HepG2 (cell line): ENCODE results near the gene GDPGP1. TPM values are rescaled to one million over a fixed set of nuclear protein-coding genes. Genes with fewer than 3 reads are reported as not detected.

Experiments
- CHD2 ChIP-seq: IDR thresholded peaks from 2 replicates; pipeline ENCODE4 v1.6.1; 2011; ENCODE audit warnings: low read depth, low read length, improper control_type of control experiment
- HOXD1 ChIP-seq: sonication (generic); formaldehyde crosslinking; IDR thresholded peaks from 2 replicates; pipeline ENCODE4 v1.5.0; 2020; ENCODE audit warnings: missing genetic modification reagents
- KAT2B ChIP-seq: fragments of 150-350 bp; IDR thresholded peaks from 2 replicates; pipeline ENCODE4 v1.6.1; 2014; ENCODE audit warnings: low read depth, low read length, borderline replicate concordance
- MTF2 ChIP-seq: sonication (generic); formaldehyde crosslinking; IDR thresholded peaks from 2 replicates; pipeline ENCODE4 v1.5.0; 2020; ENCODE audit warnings: missing genetic modification reagents, borderline replicate concordance
- NPAS2 ChIP-seq: sonication (generic); formaldehyde crosslinking; IDR thresholded peaks from 2 replicates; pipeline ENCODE4 v1.8.0; 2022; ENCODE audit warnings: mild to moderate bottlenecking, missing genetic modification reagents, borderline replicate concordance
- POGK ChIP-seq: sonication (generic); formaldehyde crosslinking; conservative IDR thresholded peaks from 2 replicates; pipeline ENCODE4 v1.8.0; 2022; ENCODE audit warnings: mild to moderate bottlenecking, moderate library complexity, missing genetic modification reagents
- PRDM10 ChIP-seq: sonication (generic); formaldehyde crosslinking; IDR thresholded peaks from 2 replicates; pipeline ENCODE4 v1.4.0; 2020; ENCODE audit warnings: low read depth, missing genetic modification reagents
- ZBTB44 ChIP-seq: sonication (generic); formaldehyde crosslinking; IDR thresholded peaks from 2 replicates; pipeline ENCODE4 v1.4.0; 2020; ENCODE audit warnings: missing genetic modification reagents
- ZNF121 ChIP-seq: sonication (generic); formaldehyde crosslinking; IDR thresholded peaks from 2 replicates; pipeline ENCODE4 v1.5.0; 2020; ENCODE audit warnings: mild to moderate bottlenecking, missing genetic modification reagents
- ZNF232 ChIP-seq: sonication (generic); formaldehyde crosslinking; IDR thresholded peaks from 2 replicates; pipeline ENCODE4 v1.4.0; 2020; ENCODE audit warnings: missing genetic modification reagents, borderline replicate concordance
- ZNF33A ChIP-seq: sonication (generic); formaldehyde crosslinking; IDR thresholded peaks from 2 replicates; pipeline ENCODE4 v1.5.1; 2020; ENCODE audit warnings: missing genetic modification reagents, mild to moderate bottlenecking, moderate library complexity, borderline replicate concordance
- ZNF792 ChIP-seq: IDR thresholded peaks from 2 replicates; pipeline ENCODE4 v1.6.1; 2016
- ZNF83 ChIP-seq: sonication (generic); formaldehyde crosslinking; IDR thresholded peaks from 2 replicates; pipeline ENCODE4 v1.4.0; 2020; ENCODE audit warnings: missing genetic modification reagents, mild to moderate bottlenecking, borderline replicate concordance
- polyA plus RNA-seq, 8 experiments: library from polyadenylated mRNA; depleted of rRNA in 3 of 8; stranded (reverse) in 7 of 8; unstranded in 1 of 8; fragments of >200 nt; fragmentation: Illumina TruSeq in 4 of 8; extraction: Trizol in 4 of 8; gene quantifications; 2 replicates each; pipeline versions ENCODE4 v1.2.1 to v1.2.3, GENCODE V29; 2011 to 2016; ENCODE audit warnings: low read depth in 4 of 8, missing spikeins in 1 of 8, mixed read lengths in 1 of 8; ENCODE audit not compliant: insufficient read depth in 1 of 8
- total RNA-seq, 5 experiments: library from RNA; depleted of rRNA; stranded (reverse); fragments of >200 nt; fragmentation: Illumina TruSeq; extraction: Trizol; gene quantifications; 2 replicates each; pipeline ENCODE4 v1.2.3, GENCODE V29; 2016; ENCODE audit warnings: low read depth in 1 of 5
- TF ChIP-seq, protein P1 (sequence below): sonication (generic); formaldehyde crosslinking; IDR thresholded peaks from 2 replicates; pipeline ENCODE4 v1.5.0; 2020; ENCODE audit warnings: mild to moderate bottlenecking, missing genetic modification reagents, borderline replicate concordance
- TF ChIP-seq, protein P2 (sequence below): sonication (generic); IDR thresholded peaks from 2 replicates; pipeline ENCODE4 v1.6.1; 2016; ENCODE audit warnings: low read depth, borderline replicate concordance
- TF ChIP-seq, protein P3 (sequence below): IDR thresholded peaks from 2 replicates; pipeline ENCODE4 v1.6.1; 2016

The GDPGP1 gene
- total and polyA plus RNA-seq, 2 of the 13 experiments (the other 11 are each of a cell fraction or from before 2014, with no cell fraction given): 1.5 to 4.3 TPM

DNA sequence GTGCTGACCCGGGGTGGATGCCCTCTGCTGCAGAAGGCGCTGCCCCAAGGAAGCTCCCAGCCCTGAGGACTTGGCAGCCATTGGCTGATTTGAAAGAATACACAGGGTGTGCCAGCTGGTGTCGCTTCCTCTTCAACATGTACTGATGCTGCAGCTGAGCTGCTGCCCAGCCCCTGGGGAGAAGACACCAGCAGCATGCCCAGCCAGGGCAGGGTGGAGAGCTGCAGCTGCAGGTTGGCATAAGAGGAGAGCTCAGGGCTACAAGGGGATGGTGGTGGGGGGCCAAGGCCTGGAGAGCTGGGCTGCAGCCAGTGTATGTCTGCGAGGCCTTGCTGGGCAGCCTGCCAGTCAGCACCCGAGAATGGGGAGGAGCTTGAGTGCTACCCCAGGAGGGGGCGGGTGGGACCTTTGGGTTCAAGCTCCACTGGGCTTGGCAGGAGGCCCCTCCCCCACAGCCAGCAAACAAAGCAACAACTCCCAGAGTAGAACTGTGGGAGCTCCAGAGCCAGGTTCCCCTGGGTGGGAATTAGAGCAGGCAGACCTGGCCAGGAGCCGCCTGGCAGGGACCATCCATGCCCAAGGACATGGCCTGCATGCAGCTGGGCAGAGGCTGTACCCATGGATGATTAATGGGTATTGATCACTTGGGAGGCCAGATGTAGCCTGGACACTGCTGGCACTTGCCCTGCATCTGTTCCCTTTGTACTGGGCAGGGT is 42.1 kb upstream of the GDPGP1 start (continued):
- TF ChIP-seq, protein P1, sequence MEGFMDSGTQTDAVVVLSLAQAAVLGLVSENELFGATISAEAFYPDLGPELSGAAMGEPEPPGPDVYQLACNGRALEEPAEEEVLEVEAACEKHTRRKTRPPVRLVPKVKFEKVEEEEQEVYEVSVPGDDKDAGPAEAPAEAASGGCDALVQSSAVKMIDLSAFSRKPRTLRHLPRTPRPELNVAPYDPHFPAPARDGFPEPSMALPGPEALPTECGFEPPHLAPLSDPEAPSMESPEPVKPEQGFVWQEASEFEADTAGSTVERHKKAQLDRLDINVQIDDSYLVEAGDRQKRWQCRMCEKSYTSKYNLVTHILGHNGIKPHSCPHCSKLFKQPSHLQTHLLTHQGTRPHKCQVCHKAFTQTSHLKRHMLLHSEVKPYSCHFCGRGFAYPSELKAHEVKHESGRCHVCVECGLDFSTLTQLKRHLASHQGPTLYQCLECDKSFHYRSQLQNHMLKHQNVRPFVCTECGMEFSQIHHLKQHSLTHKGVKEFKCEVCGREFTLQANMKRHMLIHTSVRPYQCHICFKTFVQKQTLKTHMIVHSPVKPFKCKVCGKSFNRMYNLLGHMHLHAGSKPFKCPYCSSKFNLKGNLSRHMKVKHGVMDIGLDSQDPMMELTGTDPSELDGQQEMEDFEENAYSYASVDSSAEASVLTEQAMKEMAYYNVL (CRISPR knock-in tag): peak; percentile 35; the same call in 1 of the 2 replicates
- TF ChIP-seq ZNF232 (CRISPR knock-in tag) (peak; percentile 75; the same call in 1 of the 2 replicates), ZBTB44 (CRISPR knock-in tag) (no peak), CHD2 (peak; percentile 35; the same call in 1 of the 2 replicates), ZNF83 (CRISPR knock-in tag) (0 out of 2 replicates have a peak, but pooled peaks have one; percentile 72), HOXD1 (CRISPR knock-in tag) (peak; percentile 74; the same call in 1 of the 2 replicates), KAT2B (no peak), POGK (CRISPR knock-in tag) (no peak), MTF2 (CRISPR knock-in tag) (no peak), PRDM10 (CRISPR knock-in tag) (peak; percentile 46; the same call in 1 of the 2 replicates), NPAS2 (no peak), ZNF33A (no peak), ZNF121 (CRISPR knock-in tag) (peak; percentile 48; the same call in 1 of the 2 replicates), ZNF792 (CRISPR knock-in tag) (peak; percentile 33; the same call in 1 of the 2 replicates)
- TF ChIP-seq, protein P2, sequence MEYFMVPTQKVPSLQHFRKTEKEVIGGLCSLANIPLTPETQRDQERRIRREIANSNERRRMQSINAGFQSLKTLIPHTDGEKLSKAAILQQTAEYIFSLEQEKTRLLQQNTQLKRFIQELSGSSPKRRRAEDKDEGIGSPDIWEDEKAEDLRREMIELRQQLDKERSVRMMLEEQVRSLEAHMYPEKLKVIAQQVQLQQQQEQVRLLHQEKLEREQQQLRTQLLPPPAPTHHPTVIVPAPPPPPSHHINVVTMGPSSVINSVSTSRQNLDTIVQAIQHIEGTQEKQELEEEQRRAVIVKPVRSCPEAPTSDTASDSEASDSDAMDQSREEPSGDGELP: peak; percentile 66; the same call in 1 of the 2 replicates
- TF ChIP-seq, protein P3, sequence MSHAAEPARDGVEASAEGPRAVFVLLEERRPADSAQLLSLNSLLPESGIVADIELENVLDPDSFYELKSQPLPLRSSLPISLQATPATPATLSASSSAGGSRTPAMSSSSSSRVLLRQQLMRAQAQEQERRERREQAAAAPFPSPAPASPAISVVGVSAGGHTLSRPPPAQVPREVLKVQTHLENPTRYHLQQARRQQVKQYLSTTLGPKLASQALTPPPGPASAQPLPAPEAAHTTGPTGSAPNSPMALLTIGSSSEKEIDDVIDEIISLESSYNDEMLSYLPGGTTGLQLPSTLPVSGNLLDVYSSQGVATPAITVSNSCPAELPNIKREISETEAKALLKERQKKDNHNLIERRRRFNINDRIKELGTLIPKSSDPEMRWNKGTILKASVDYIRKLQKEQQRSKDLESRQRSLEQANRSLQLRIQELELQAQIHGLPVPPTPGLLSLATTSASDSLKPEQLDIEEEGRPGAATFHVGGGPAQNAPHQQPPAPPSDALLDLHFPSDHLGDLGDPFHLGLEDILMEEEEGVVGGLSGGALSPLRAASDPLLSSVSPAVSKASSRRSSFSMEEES (CRISPR knock-in tag): no peak
